Mesendoderm (in vitro differentiated cells): ENCODE data around the gene IL36B.
A peak's percentile ranks its signal among the peaks of the same experiment; 100 is the strongest.

Experiments used
- DNase-seq: peaks from one replicate; pipeline ENCODE4 v3.0.0; 2013
- H2AK5ac ChIP-seq: 2 replicates; pipeline ENCODE4 v1.6.1; 2013; ENCODE audit warnings: low read length, inconsistent platforms
- H2BK120ac ChIP-seq: 2 replicates; pipeline ENCODE4 v1.6.1; 2013; ENCODE audit warnings: low read depth, mild to moderate bottlenecking, low read length, moderate library complexity, mixed read lengths
- H2BK15ac ChIP-seq: replicated peaks from 2 replicates; pipeline ENCODE4 v1.6.1; 2013; ENCODE audit warnings: low read depth, mild to moderate bottlenecking, moderate library complexity
- H2BK5ac ChIP-seq: 2 replicates; pipeline ENCODE4 v1.6.1; 2013; ENCODE audit warnings: low read length, inconsistent platforms
- H3K18ac ChIP-seq: 2 replicates; pipeline ENCODE4 v1.6.1; 2013; ENCODE audit warnings: mild to moderate bottlenecking, low read length, mixed read lengths
- H3K23ac ChIP-seq: one replicate; pipeline ENCODE4 v1.6.1; 2013; ENCODE audit warnings: low read length
- H3K27ac ChIP-seq: 2 replicates; pipeline ENCODE4 v1.5.1; 2013; ENCODE audit warnings: low read depth, mild to moderate bottlenecking, inconsistent platforms, low read length, moderate library complexity
- H3K27me3 ChIP-seq: 2 replicates; pipeline ENCODE4 v1.6.1; 2013; ENCODE audit warnings: low read length, control low read depth, mild to moderate bottlenecking, inconsistent platforms; ENCODE audit not compliant: insufficient read depth, poor library complexity
- H3K36me3 ChIP-seq: 2 replicates; pipeline ENCODE4 v1.6.1; 2013; ENCODE audit warnings: low read length, inconsistent platforms; ENCODE audit not compliant: control insufficient read depth, insufficient read depth
- H3K4ac ChIP-seq: one replicate; pipeline ENCODE4 v1.6.1; 2013; ENCODE audit warnings: low read depth, mild to moderate bottlenecking, low read length, moderate library complexity
- H3K4me1 ChIP-seq: 2 replicates; pipeline ENCODE4 v1.6.1; 2013; ENCODE audit warnings: low read depth, low read length, inconsistent platforms; ENCODE audit not compliant: control insufficient read depth
- H3K4me2 ChIP-seq: 2 replicates; pipeline ENCODE4 v1.6.1; 2013; ENCODE audit warnings: low read length
- H3K4me3 ChIP-seq: 2 replicates; pipeline ENCODE4 v1.5.1; 2013; ENCODE audit warnings: mild to moderate bottlenecking, low read length
- H3K56ac ChIP-seq: one replicate; pipeline ENCODE4 v1.6.1; 2013; ENCODE audit warnings: low read length
- H3K79me1 ChIP-seq: 2 replicates; pipeline ENCODE4 v1.6.1; 2013; ENCODE audit warnings: low read length, inconsistent platforms
- H3K79me2 ChIP-seq: 2 replicates; pipeline ENCODE4 v1.6.1; 2013; ENCODE audit warnings: mild to moderate bottlenecking, low read length; ENCODE audit not compliant: control insufficient read depth, insufficient read depth
- H3K9ac ChIP-seq: 2 replicates; pipeline ENCODE4 v1.6.1; 2013; ENCODE audit warnings: low read length, inconsistent platforms
- H4K5ac ChIP-seq: one replicate; pipeline ENCODE4 v1.6.1; 2013; ENCODE audit warnings: low read length
- H4K8ac ChIP-seq: one replicate; pipeline ENCODE4 v1.6.1; 2013; ENCODE audit warnings: low read depth, mild to moderate bottlenecking, control low read depth, low read length, moderate library complexity
- whole genome bisulfite sequencing: extraction: QIAGEN DNeasy Blood & Tissue Kit; methylation state at CpG from one replicate; pipeline ENCODE4 v1.1.7; 2013; ENCODE audit warnings: low lambda C conversion rate, missing lambda C conversion rate; ENCODE audit not compliant: insufficient coverage; ENCODE audit errors: extremely low coverage; 5-methylcytosine and 5-hydroxymethylcytosine counted together

Gene IL36B

DNA sequence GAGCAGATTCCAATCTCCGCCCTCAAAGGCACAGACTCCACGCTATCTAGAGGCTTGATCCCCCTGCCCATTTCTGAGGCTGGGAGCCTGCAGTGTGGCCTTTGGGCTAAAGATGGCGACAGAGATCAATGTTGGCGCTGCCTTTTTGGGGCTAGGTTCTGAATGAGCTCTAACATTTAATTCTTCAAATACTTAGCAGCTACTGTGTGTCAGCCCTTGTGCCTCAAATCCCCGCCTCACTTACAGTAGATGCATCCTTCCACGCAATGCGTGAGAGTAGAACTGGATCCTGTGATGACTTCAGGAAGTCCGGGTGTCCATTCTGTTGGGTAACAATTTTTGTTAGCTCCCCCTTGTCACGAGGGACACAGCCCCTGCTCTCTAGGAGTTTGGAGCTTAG, 27.5 kb upstream of the IL36B start:
- no peaks in the 10 kb centered on the region for H3K27me3 ChIP-seq

DNA sequence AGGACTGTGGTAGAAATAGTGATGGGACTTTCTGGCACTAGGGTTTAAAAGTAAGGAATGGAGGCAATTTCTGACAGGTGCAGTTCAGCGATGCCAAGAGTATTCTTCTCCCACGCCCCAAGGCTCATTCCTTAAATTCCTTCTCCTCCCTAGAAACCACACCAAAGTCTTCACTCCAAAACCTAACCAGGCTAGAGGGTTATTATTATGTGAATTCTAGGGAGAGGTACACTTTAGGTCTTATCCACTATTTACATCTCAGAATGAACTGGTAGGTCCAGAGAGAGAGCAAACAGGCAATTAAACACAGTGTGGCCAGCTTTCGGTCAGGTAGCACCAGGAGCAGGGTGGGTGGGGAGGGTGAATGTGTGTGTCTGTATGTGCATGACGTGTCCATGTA, 26.5 kb upstream of the IL36B start:
- H3K27ac ChIP-seq: no peak overlapping the region

More for the DNA sequence above, 27.5 kb upstream of the IL36B start:
- no peak overlapping the region for H4K5ac ChIP-seq
- no peak overlapping the region for H3K4me2 ChIP-seq
- no CpG with 5 or more reads among the region's 9 CpGs for WGBS
- no peak overlapping the region for H4K8ac ChIP-seq
- no peak overlapping the region for H2AK5ac ChIP-seq
- H3K4me3 ChIP-seq: no peak overlapping the region
- H3K4ac ChIP-seq: no peak overlapping the region
- H3K9ac ChIP-seq: no peak overlapping the region
- no peak overlapping the region for H2BK5ac ChIP-seq
- H2BK120ac ChIP-seq: no peak overlapping the region
- peak; percentile 66 for DNase-seq
- no peak overlapping the region for H3K56ac ChIP-seq
- H3K27ac ChIP-seq: no peak overlapping the region
- no peak overlapping the region for H3K23ac ChIP-seq
- H3K36me3 ChIP-seq: no peaks in the 10 kb centered on the region
- no peak overlapping the region for H3K18ac ChIP-seq
- no peak overlapping the region for H2BK15ac ChIP-seq
- no peaks in the 10 kb centered on the region for H3K4me1 ChIP-seq
- H3K79me1 ChIP-seq: no peaks in the 10 kb centered on the region
- H3K79me2 ChIP-seq: no peaks in the 10 kb centered on the region

DNA sequence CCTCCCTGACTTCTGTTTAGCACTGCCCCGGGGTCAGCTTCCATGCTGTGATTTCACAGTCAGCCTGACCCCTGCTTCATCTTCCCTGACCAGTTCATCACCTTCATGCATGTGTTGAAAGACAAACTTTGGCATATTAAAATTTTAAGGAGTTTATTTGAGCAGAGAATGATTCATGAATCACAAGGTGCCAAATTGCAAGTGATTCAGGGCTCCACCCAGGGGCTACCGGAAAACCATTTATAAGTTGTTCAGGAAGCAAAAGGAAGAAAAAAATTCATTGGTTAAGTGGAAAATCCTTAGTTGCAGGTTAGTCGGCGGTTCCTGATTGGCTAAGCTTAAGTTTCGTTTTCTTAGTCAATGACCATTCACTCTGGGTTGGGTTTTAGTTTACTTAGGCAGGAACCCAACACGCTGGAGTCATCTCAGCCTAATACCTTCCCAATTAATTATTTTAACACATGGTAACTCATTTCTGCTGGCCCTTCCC, 25.7 kb upstream of the IL36B start:
- Histone ChIP-seq H3K4me1 (no peaks in the 10 kb centered on the region), H3K27me3 (no peaks in the 10 kb centered on the region), H3K23ac (no peak overlapping the region), H3K18ac (no peak overlapping the region), H2BK120ac (no peak overlapping the region), H4K8ac (no peak overlapping the region), H3K9ac (no peak overlapping the region), H2BK5ac (no peak overlapping the region), H3K4ac (no peak overlapping the region), H2AK5ac (no peak overlapping the region), H3K79me1 (no peaks in the 10 kb centered on the region), H2BK15ac (no peak overlapping the region), H3K36me3 (no peaks in the 10 kb centered on the region), H3K4me2 (no peak overlapping the region), H3K79me2 (no peaks in the 10 kb centered on the region), H3K4me3 (no peak overlapping the region), H3K27ac (no peak overlapping the region), H3K56ac (no peak overlapping the region), H4K5ac (no peak overlapping the region)
- no peak for DNase-seq
- no CpG with 5 or more reads among the region's 6 CpGs for WGBS

More for the DNA sequence above, 26.5 kb upstream of the IL36B start:
- Histone ChIP-seq H3K18ac (no peak overlapping the region), H2BK5ac (no peak overlapping the region), H3K4me2 (no peak overlapping the region), H2BK15ac (no peak overlapping the region), H3K9ac (no peak overlapping the region), H3K36me3 (no peaks in the 10 kb centered on the region), H3K79me2 (no peaks in the 10 kb centered on the region), H3K27me3 (no peaks in the 10 kb centered on the region), H3K4me1 (no peaks in the 10 kb centered on the region), H3K56ac (no peak overlapping the region), H2BK120ac (no peak overlapping the region), H3K4me3 (no peak overlapping the region), H4K5ac (no peak overlapping the region), H3K79me1 (no peaks in the 10 kb centered on the region), H4K8ac (no peak overlapping the region), H2AK5ac (no peak overlapping the region), H3K4ac (no peak overlapping the region), H3K23ac (no peak overlapping the region)
- peak; percentile 20 for DNase-seq
- WGBS: no CpG with 5 or more reads among the region's 4 CpGs

DNA sequence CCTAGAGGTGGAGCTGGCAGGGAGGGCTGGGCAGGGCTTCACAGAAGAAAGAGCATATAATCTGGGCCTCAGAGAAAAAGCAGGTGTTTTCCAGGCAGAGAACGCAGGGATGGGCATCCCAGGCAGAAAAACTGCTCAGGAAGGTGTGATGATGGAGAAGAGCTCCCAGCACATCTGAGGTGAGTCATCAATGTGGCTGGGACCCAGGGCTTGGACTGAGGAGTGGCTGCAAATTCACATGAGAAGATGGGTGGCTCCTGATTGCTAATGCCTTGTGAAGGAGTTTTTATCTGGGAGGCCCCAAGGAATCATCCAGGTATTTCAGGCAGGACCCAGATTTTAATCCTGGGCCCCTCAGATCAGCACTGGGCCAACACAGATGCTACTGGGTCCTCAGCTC, 25.3 kb upstream of the IL36B start:
- no peak overlapping the region for H2BK5ac ChIP-seq
- H3K36me3 ChIP-seq: no peaks in the 10 kb centered on the region
- DNase-seq: peak; percentile 6
- H3K4me2 ChIP-seq: no peak overlapping the region
- H4K5ac ChIP-seq: no peak overlapping the region
- no peak overlapping the region for H4K8ac ChIP-seq
- H3K23ac ChIP-seq: no peak overlapping the region
- no peak overlapping the region for H3K18ac ChIP-seq
- no peak overlapping the region for H2BK15ac ChIP-seq
- H3K9ac ChIP-seq: no peak overlapping the region
- no peaks in the 10 kb centered on the region for H3K79me2 ChIP-seq
- H3K4me3 ChIP-seq: no peak overlapping the region
- H3K27me3 ChIP-seq: no peaks in the 10 kb centered on the region
- H3K4ac ChIP-seq: no peak overlapping the region
- no peaks in the 10 kb centered on the region for H3K4me1 ChIP-seq
- no CpG with 5 or more reads among the region's 1 CpG for WGBS
- H2BK120ac ChIP-seq: no peak overlapping the region
- no peak overlapping the region for H3K27ac ChIP-seq
- H2AK5ac ChIP-seq: no peak overlapping the region
- no peak overlapping the region for H3K56ac ChIP-seq
- H3K79me1 ChIP-seq: no peaks in the 10 kb centered on the region

DNA sequence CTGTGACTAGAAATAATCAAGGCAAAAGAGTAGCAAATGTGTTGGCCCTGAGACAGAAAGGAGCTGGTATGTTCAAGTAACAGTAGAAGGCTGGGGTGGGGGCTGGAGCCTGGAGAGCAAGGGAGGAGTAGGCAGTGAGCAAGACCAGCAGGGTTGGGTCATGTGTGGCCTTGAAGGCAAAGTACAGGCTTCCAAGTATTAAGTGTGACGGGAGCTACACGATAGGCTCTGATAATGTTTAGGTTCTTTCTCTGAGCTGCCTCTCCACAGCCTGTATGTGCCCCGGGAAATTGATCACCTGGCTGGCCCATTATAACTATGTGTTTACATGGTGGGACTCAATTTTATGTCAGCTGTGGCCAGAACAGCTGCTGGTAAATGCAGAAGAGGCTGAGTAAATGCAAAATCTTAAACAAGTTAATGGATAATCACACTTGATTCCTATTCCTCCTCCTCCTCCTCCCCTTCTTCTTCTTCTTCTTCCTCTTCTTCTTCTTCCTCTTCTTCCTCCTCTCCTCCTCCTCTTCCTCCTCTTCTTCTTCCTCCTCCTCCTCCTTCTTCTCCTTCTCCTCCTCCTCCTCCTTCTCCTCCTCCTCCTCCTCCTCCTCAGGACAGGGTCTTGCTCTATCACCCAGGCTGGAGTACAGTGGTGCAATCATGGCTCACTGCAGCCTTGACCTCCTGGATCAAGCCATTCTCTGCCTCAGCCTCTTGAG, 24.4 kb upstream of the IL36B start:
- no peak overlapping the region for H2BK5ac ChIP-seq
- H3K23ac ChIP-seq: no peak overlapping the region
- H3K4me2 ChIP-seq: no peak overlapping the region
- H4K5ac ChIP-seq: no peak overlapping the region
- no peak overlapping the region for H3K9ac ChIP-seq
- H2BK15ac ChIP-seq: no peak overlapping the region
- no peak overlapping the region for H4K8ac ChIP-seq
- H3K4me3 ChIP-seq: no peak overlapping the region
- no peak overlapping the region for H2BK120ac ChIP-seq
- H3K56ac ChIP-seq: no peak overlapping the region
- no peaks in the 10 kb centered on the region for H3K79me1 ChIP-seq
- H3K4ac ChIP-seq: no peak overlapping the region
- no peak overlapping the region for H3K18ac ChIP-seq
- no peak overlapping the region for H2AK5ac ChIP-seq
- H3K36me3 ChIP-seq: no peaks in the 10 kb centered on the region
- DNase-seq: no peak
- no peaks in the 10 kb centered on the region for H3K79me2 ChIP-seq
- no peak overlapping the region for H3K27ac ChIP-seq
- H3K27me3 ChIP-seq: no peaks in the 10 kb centered on the region
- no CpG with 5 or more reads among the region's 3 CpGs for WGBS
- no peaks in the 10 kb centered on the region for H3K4me1 ChIP-seq

DNA sequence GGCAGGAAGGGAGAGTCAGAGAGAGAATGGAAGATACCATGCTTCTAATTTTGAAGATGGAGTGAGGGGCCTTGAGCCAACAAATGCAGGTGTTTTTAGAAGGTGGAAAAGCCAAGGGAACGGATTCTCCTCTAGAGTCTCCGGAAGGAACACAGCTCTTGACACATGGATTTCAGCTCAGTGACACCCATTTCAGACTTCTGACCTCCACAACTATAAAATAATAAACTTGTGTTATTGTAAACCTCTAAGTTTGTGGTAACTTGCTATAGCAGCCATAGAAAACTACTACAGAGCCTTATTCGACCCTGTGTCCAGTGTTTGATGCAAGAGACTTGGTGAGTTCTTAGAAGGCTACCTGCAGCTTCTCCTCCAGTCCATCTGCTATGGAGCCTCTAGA, 22.9 kb upstream of the IL36B start:
- DNase-seq: no peak
- no CpG with 5 or more reads among the region's 3 CpGs for WGBS
- Histone ChIP-seq H3K4me3 (no peak overlapping the region), H2BK5ac (no peak overlapping the region), H3K27me3 (no peaks in the 10 kb centered on the region), H3K79me1 (no peaks in the 10 kb centered on the region), H3K18ac (no peak overlapping the region), H2AK5ac (no peak overlapping the region), H3K79me2 (no peaks in the 10 kb centered on the region), H3K56ac (no peak overlapping the region), H4K5ac (no peak overlapping the region), H3K27ac (no peak overlapping the region), H3K4me2 (no peak overlapping the region), H2BK120ac (no peak overlapping the region), H4K8ac (no peak overlapping the region), H3K23ac (no peak overlapping the region), H3K4me1 (no peaks in the 10 kb centered on the region), H3K9ac (no peak overlapping the region), H3K36me3 (no peaks in the 10 kb centered on the region), H2BK15ac (no peak overlapping the region), H3K4ac (no peak overlapping the region)
